ENCODE data around the gene ITPR1. TPM values are rescaled to one million over a fixed set of nuclear protein-coding genes. Genes with fewer than 3 reads are reported as not detected.

ITPR1 gene
- total RNA-seq, 1 donor from 2014 or later: 121 TPM

DNA sequence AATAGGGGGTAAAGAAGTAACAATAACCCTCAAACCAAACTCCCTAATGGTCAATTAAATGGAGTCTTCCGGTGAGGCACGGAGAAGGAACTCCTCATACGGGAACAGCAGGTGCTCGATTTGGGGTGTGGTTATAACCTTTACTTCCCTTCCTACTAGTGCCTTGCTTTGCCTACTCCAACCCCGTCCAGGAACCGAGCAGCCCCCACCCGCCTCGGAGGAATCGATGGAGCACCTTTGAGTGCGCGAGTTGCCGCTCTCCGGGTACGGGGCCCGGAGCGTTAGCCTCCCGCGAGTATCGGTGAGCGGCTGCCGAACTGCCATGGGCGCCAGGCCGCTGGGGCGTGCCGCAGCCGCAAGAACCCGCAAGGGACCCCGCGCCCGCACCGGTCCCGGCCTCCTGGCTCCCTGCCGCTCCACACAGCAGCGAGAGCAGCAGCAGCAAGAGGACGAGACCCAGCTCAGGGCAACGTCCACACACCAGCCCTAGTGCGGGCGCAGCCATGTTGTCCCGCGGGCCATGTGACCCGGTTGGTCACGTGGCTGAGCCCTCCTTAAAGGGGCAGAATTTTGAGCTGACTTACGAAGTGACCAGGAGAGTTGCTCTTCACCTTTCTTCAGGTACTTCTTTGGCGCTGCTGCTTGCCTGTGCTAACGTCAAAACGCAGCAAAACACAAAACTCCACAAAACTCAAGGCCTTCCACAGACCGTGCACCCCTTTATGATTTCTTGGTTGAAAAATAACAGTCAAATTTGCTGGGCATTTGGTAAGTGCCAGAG is 26.2 kb upstream of the ITPR1 start, which contains the start of gene SUMF1:
TSS of gene SUMF1 (minus strand) at position 529 of the 781 bp plus-strand sequence. CDS start at position 505, 24 bp downstream.
- intact Hi-C loops (cut with DNase I): loop anchor here (1.0 to 5.0 kb wide), 5 partner anchors 26 to 165 kb away; partner anchors contain the start of gene ITPR1
- Histone ChIP-seq H3K27me3 (no peaks in the 10 kb centered on the region), H3K27ac (peak within 1 kb of the TSS; percentile 48 to 75), H3K36me3 (no peaks in the 10 kb centered on the region), H3K4me1 (peaks cover 4 to 11% of the 10 kb centered on the region in 2 donors), H3K9me3 (no peaks in the 10 kb centered on the region), H3K4me3 (peak within 1 kb of the TSS; percentile 70)
- peak; percentile 46 to 90 for DNase-seq (ENCODE audit: low spot score in 2 of 2)
- TF ChIP-seq, protein P1, sequence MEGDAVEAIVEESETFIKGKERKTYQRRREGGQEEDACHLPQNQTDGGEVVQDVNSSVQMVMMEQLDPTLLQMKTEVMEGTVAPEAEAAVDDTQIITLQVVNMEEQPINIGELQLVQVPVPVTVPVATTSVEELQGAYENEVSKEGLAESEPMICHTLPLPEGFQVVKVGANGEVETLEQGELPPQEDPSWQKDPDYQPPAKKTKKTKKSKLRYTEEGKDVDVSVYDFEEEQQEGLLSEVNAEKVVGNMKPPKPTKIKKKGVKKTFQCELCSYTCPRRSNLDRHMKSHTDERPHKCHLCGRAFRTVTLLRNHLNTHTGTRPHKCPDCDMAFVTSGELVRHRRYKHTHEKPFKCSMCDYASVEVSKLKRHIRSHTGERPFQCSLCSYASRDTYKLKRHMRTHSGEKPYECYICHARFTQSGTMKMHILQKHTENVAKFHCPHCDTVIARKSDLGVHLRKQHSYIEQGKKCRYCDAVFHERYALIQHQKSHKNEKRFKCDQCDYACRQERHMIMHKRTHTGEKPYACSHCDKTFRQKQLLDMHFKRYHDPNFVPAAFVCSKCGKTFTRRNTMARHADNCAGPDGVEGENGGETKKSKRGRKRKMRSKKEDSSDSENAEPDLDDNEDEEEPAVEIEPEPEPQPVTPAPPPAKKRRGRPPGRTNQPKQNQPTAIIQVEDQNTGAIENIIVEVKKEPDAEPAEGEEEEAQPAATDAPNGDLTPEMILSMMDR (IDR thresholded peaks at IDR 0.05): no peak

DNA sequence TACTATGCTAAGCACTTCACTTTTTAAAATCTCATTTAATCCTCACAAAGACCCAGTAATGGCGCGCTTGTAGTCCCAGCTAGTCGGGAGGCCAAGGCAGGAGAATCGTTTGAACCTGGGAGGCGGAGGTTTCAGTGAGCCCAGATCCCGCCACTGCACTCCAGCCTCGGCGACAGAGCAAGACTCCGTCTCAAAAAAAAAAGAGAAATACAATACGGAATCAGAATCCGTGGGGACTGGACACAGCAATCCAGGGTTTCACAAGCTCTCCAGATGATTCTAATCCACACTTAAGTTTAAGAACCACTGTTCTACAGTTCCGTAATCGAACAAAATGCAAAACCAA is 25.7 kb upstream of the ITPR1 start:
- H3K4me1 ChIP-seq: peaks cover 4 to 11% of the 10 kb centered on the region in 2 donors
- intact Hi-C loops (cut with DNase I): loop anchor here (1.0 to 5.0 kb wide), 5 partner anchors 25 to 165 kb away; partner anchors contain the start of gene ITPR1

DNA sequence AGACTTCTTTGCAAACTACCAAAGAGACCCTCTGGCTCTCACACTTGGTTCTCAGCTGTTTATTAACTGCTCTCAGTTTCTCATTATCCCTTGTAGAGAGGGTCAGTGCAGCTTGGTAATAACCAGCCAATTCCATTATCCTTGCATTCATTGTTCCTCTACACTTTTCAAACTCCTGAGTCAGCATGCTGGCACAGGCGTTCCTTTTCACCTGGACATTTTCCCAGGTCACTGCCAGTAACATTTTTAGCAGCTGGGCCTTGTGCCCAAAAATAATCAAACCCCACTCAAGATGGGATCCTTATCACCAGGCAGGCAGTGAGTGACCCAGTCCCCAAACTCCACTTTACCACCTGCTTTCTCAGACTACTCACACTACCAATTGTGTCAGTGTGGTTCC is 21.2 kb upstream of the ITPR1 start:
- TF ChIP-seq, protein P1 (IDR thresholded peaks at IDR 0.05): no peak
- Histone ChIP-seq H3K27me3 (no peaks in the 10 kb centered on the region), H3K4me1 (peaks cover 4 to 13% of the 10 kb centered on the region in 2 donors), H3K4me3 (no peak overlapping the region), H3K9me3 (no peaks in the 10 kb centered on the region), H3K36me3 (no peaks in the 10 kb centered on the region), H3K27ac (no peak overlapping the region)
- intact Hi-C loops (cut with DNase I): no loop called here
- DNase-seq (ENCODE audit: low spot score in 2 of 2): no peak

More for the DNA sequence above, 25.7 kb upstream of the ITPR1 start:
- Histone ChIP-seq H3K27me3 (no peaks in the 10 kb centered on the region), H3K4me3 (peak overlapping the region; percentile 70), H3K36me3 (no peaks in the 10 kb centered on the region), H3K9me3 (no peaks in the 10 kb centered on the region), H3K27ac (peak overlapping the region; percentile 48 to 75)
- TF ChIP-seq, protein P1 (IDR thresholded peaks at IDR 0.05): no peak
- no peak for DNase-seq (ENCODE audit: low spot score in 2 of 2)

DNA sequence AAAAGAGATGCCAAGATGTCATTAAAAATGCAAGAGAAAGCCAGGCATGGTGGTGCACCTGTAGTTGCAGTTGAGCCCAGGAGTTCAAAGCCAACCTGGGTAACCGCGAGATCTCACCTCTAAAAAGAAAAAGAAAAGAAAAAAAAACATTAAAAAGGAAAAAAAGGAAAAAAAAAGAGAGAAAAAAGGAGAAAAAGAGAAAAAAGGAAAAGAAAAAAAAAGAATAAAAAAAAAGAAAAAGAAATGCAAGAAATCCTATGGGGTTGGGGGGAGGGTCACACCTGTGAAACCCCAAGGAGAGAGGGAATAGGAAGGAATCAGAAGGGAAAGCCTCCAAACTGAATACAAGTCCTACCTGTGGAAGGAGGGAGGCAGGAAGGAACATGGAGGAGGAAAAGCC is 20.8 kb upstream of the ITPR1 start:
- no peaks in the 10 kb centered on the region for H3K27me3 ChIP-seq
- H3K36me3 ChIP-seq: no peaks in the 10 kb centered on the region
- no peaks in the 10 kb centered on the region for H3K9me3 ChIP-seq
- intact Hi-C loops (cut with DNase I): no loop called here
- H3K4me1 ChIP-seq: peaks cover 3 to 13% of the 10 kb centered on the region in 2 donors
- TF ChIP-seq, protein P1 (IDR thresholded peaks at IDR 0.05): no peak
- H3K4me3 ChIP-seq: no peak overlapping the region
- no peak for DNase-seq (ENCODE audit: low spot score in 2 of 2)
- no peak overlapping the region for H3K27ac ChIP-seq

DNA sequence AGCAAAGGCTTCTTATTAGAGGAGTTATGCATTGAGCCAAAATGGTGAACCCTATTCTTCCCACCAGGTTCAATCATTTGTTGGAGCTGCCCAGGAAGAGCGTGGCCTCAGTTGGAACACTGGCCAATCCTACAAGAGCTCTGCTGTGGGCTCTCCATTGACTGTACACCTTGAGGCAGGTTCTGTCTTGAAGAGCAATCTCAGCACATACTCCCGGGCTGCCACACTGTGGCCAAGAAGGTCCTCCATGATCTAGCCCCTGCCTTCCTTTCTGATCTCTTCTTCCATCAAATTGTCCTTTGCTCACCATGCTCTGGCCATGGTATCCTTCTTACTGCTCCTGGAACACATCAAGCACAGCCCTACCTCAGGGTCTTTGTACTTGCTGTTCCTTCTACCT is 20.4 kb upstream of the ITPR1 start:
- TF ChIP-seq, protein P1 (IDR thresholded peaks at IDR 0.05): no peak
- no peak for DNase-seq (ENCODE audit: low spot score in 2 of 2)
- Histone ChIP-seq H3K27ac (no peak overlapping the region), H3K4me1 (peaks cover 0 to 10% of the 10 kb centered on the region in 2 donors), H3K27me3 (no peaks in the 10 kb centered on the region), H3K9me3 (no peaks in the 10 kb centered on the region), H3K4me3 (no peak overlapping the region), H3K36me3 (no peaks in the 10 kb centered on the region)
- intact Hi-C loops (cut with DNase I): no loop called here
